ENCODE measurements around the gene SMKR1. TPM values are rescaled to one million over a fixed set of nuclear protein-coding genes. Genes with fewer than 3 reads are reported as not detected.

The SMKR1 gene
- total and polyA plus RNA-seq, 9 of the 15 experiments (the other 6 are each of a cell fraction or from before 2014, with no cell fraction given) = 0.58 to 1.8 (median 0.93) TPM; not detected in 1

DNA sequence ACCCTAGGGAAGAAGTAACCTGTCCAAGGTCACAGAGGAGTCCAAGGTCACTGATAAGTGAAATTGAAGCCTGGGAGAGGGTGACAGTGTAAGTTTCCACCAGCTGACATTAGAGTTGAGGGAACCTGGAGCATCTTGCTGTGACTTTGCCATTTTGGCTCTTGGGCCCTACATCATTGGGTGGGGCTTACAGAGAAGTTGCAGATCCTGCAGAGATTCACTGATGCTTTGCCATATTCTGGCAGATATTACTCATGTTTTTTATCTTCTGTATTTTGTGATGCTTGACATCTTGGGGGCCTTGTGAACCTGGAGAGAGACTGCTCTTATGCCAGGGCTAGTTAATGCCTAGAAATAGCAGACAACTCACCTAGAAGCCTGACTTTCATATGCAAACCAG is 36.5 kb downstream of the SMKR1 start:
- in situ Hi-C loops (cut with MboI) = no loop called here
- no TSS peak for BruUV-seq (replicated peaks)
- intact Hi-C loops (cut with micrococcal nuclease) = no loop called here
- H3K79me2 ChIP-seq (ENCODE audit: control insufficient read depth, insufficient read depth, low read length) = no peaks in the 10 kb centered on the region
- no peak overlapping the region for H2AFZ ChIP-seq (ENCODE audit: low read depth, low read length)
- no peaks in the 10 kb centered on the region; a peak in 1 of 5 replicates for H3K4me1 ChIP-seq (replicated peaks in 1 of 2; ENCODE audit: control insufficient read depth in 2 of 2, insufficient read depth in 2 of 2, low read length in 2 of 2)
- no peaks in the 10 kb centered on the region for H3K9me1 ChIP-seq (ENCODE audit: control insufficient read depth, insufficient read depth, low read length)
- FAIRE-seq (no peak), DNase-seq (ENCODE audit: extremely low read depth in 1 of 4, low spot score in 3 of 4) (no peak), ATAC-seq (no peak)
- H3K4me2 ChIP-seq (ENCODE audit: insufficient read depth, low read length) = no peak overlapping the region
- no peaks in the 10 kb centered on the region for H4K20me1 ChIP-seq (replicated peaks; ENCODE audit: control insufficient read depth, insufficient read depth, low read length)
- no peak overlapping the region for H3K4me3 ChIP-seq
- H3K27me3 ChIP-seq (ENCODE audit: control insufficient read depth in 2 of 2, insufficient read depth in 2 of 2, low read length in 2 of 2) = peaks cover 20 to 40% of the 10 kb centered on the region in 2 experiments; a peak in 4 of 5 replicates
- no peaks in the 10 kb centered on the region for H3K9me3 ChIP-seq (replicated peaks; ENCODE audit: control insufficient read depth, insufficient read depth, low read depth, low read length)
- no peak overlapping the region for H3K27ac ChIP-seq (ENCODE audit: extremely low read depth, low read depth, low read length)
- no peaks in the 10 kb centered on the region for H3K36me3 ChIP-seq (ENCODE audit: control insufficient read depth, insufficient read depth, low read length)
- ChIA-PET POLR2A (interaction anchor here (0.6 kb wide), 1 partner anchor 21 kb away, joined by 3 read pairs; no protein-coding TSS in a partner anchor), CTCF (ENCODE audit: low intra/inter-chr PET ratio) (no interaction called here)
- H3K9ac ChIP-seq (ENCODE audit: insufficient read depth in 1 of 2, low read depth in 2 of 2, low read length in 2 of 2) = no peak overlapping the region
- no peak for TF ChIP-seq SPI1 (IDR thresholded peaks at IDR 0.05; ENCODE audit: borderline replicate concordance, low read depth, low read length)
- TF ChIP-seq ZBTB49 (CRISPR knock-in tag; IDR thresholded peaks at IDR 0.05; ENCODE audit: borderline replicate concordance) = no peak
- no peak for TF ChIP-seq CBFA2T3 (IDR thresholded peaks at IDR 0.05)
- TF ChIP-seq ZNF444 (CRISPR knock-in tag; IDR thresholded peaks at IDR 0.05) = no peak
- no peak for TF ChIP-seq REST (IDR thresholded peaks at IDR 0.05; ENCODE audit: borderline replicate concordance)
- TF ChIP-seq REST (CRISPR knock-in tag; IDR thresholded peaks at IDR 0.05; ENCODE audit: low read depth) = no peak
- TF ChIP-seq FOXM1 (IDR thresholded peaks at IDR 0.05; ENCODE audit: low read depth) = no peak
- no peak for TF ChIP-seq FOXM1 (CRISPR knock-in tag; IDR thresholded peaks at IDR 0.05; ENCODE audit: low read depth)
- peak; percentile 67 for TF ChIP-seq CTBP1 (IDR thresholded peaks at IDR 0.05; ENCODE audit: borderline replicate concordance)
- peak in 1 of 2 experiments; percentile 26; a peak in 1 of 4 replicates for TF ChIP-seq RCOR1 (IDR thresholded peaks at IDR 0.05; ENCODE audit: borderline replicate concordance in 1 of 2, low read depth in 2 of 2, low read length in 2 of 2)
- TF ChIP-seq ESRRA (IDR thresholded peaks at IDR 0.05; ENCODE audit: borderline replicate concordance, low read depth) = peak; percentile 83
